ENCODE measurements around the gene KRTAP2-3.
"Not testable (repeated sequence)": the region's sequence is repeated elsewhere in the genome, so short reads cannot be mapped to it uniquely, and the experiment has no call there.

The KRTAP2-3 gene, protein sequence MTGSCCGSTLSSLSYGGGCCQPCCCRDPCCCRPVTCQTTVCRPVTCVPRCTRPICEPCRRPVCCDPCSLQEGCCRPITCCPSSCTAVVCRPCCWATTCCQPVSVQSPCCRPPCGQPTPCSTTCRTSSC

DNA sequence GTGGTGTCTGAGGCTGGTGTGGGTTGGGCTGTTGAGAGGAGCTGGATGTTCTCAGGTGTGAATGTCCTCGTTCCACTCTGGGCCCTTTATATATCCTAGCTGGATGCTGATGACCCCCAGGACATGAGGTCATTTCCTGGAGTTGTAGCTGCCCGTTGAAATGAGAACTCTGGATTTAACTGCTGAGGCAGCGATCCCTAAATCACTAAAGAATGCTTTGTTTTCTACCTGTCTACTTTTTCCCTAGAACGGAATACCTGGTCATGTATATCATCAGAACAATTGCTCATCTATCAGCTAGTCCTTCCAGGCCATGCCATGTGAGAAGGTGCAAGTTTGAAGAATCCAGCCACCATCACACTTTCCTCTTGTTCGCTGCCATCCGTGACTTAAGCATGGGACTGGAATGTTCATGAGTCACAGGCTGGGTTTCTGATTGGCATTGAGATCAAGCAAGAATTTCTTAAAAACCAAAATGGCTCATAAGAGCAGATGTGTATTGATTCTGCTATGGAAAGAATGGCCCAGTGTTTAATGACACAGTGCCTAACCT, at the start of gene KRTAP2-3:
TSS of gene KRTAP2-3 (minus strand) at position 63 of the 553 bp plus-strand sequence. CDS start 64 bp downstream, outside the sequence.
- H3K27ac ChIP-seq (ENCODE audit: low read length) = no peak within 1 kb of the TSS
- peaks cover 0 to 4% of the 10 kb centered on the region in 2 donors for H3K36me3 ChIP-seq (ENCODE audit: control insufficient read depth in 1 of 2, insufficient read depth in 2 of 2, low read length in 2 of 2)
- peaks cover 0 to 5% of the 10 kb centered on the region in 2 donors for H3K9me3 ChIP-seq (ENCODE audit: control insufficient read depth in 1 of 2, low read length in 2 of 2)
- no peaks in the 10 kb centered on the region for H3K27me3 ChIP-seq (ENCODE audit: low read depth, low read length)
- H3K4me3 ChIP-seq (ENCODE audit: low read depth in 1 of 2, low read length in 2 of 2) = no peak within 1 kb of the TSS
- no peaks in the 10 kb centered on the region for H3K4me1 ChIP-seq (ENCODE audit: control insufficient read depth in 1 of 2, insufficient read depth in 2 of 2, low read length in 2 of 2)

DNA sequence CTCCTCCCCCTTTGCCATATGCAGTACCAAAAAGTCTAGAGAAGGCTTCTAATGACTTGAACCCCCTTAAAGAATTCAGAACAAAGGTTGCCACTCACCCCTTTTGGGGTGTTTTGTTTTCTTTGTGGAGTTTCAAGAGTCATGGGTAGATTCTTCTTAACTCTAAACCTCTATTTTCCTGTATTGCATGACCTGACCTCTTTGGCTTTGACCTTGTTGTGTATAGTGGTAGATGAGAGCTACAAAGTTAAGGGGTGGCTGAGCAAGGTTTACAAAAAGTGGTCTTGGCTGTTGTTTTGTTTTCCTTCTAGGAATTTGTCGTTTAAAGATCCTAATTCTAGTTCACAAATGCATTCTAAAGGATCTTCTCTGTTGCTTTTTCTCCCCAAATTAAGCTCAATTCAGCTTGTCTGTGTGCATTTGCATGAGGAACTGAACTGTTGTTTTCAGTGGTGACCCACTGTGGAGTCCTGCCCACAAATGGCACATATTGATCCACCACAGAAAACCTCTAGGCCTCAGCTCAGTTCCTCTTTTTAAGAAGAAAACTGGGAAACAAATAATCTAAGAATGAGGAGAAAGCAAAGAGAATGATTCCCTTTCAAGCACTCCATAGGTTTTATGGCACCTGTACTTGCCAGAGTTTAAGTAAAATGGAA, 48.9 kb upstream of the KRTAP2-3 start:
- not testable (repeated sequence) for H3K27ac ChIP-seq (ENCODE audit: low read length); H3K4me3 ChIP-seq (ENCODE audit: low read depth in 1 of 2, low read length in 2 of 2); H3K4me1 ChIP-seq (ENCODE audit: control insufficient read depth in 1 of 2, insufficient read depth in 2 of 2, low read length in 2 of 2); H3K27me3 ChIP-seq (ENCODE audit: low read depth, low read length); H3K36me3 ChIP-seq (ENCODE audit: control insufficient read depth in 1 of 2, insufficient read depth in 2 of 2, low read length in 2 of 2); H3K9me3 ChIP-seq (ENCODE audit: control insufficient read depth in 1 of 2, low read length in 2 of 2)

DNA sequence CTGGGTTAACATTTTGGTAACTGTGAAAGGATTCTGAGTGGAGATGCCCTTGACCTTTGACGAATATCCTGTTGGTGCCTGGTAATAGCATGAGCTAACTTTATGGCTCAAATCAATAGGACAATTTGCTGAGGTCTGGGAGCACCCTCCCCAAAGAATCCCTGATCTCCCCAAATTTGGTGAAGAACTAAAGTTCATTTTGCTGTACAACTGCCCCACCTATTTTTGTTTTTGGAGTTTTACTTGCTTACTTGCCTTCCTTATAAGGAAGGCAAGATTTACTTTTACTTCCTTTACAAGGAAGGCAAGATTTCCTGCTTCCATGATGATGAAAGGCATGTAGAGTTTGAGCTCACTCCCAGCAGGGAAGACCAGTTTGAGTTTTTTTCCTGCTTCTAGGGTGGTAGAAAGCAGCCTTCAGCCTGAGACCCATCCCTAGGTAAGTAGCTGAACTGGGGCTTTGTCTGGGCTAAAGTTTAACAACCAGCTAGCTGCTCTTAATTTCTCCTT, 48.1 kb upstream of the KRTAP2-3 start:
- Histone ChIP-seq H3K27me3 (ENCODE audit: low read depth, low read length) (no peaks in the 10 kb centered on the region), H3K27ac (ENCODE audit: low read length) (no peak overlapping the region), H3K9me3 (ENCODE audit: control insufficient read depth in 1 of 2, low read length in 2 of 2) (no peaks in the 10 kb centered on the region), H3K4me1 (ENCODE audit: control insufficient read depth in 1 of 2, insufficient read depth in 2 of 2, low read length in 2 of 2) (no peaks in the 10 kb centered on the region), H3K4me3 (ENCODE audit: low read depth in 1 of 2, low read length in 2 of 2) (no peak overlapping the region), H3K36me3 (ENCODE audit: control insufficient read depth in 1 of 2, insufficient read depth in 2 of 2, low read length in 2 of 2) (no peaks in the 10 kb centered on the region)

DNA sequence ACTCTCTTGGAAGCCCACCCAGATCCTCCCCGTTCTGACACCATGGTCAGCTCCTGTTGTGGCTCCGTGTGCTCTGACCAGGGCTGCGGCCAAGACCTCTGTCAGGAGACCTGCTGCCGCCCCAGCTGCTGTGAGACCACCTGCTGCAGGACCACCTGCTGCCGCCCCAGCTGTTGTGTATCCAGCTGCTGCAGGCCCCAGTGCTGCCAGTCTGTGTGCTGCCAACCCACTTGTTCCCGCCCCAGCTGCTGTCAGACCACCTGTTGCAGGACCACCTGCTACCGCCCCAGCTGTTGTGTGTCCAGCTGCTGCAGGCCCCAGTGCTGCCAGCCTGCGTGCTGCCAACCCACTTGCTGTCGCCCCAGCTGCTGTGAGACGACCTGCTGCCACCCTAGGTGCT, 45.4 kb upstream of the KRTAP2-3 start, which contains the start of gene KRTAP4-9:
TSS of gene KRTAP4-9 (plus strand) at position 43 of the 400 bp plus-strand sequence. CDS start at position 43, 0 bp downstream.
- H3K27ac ChIP-seq (ENCODE audit: low read length); H3K4me1 ChIP-seq (ENCODE audit: control insufficient read depth in 1 of 2, insufficient read depth in 2 of 2, low read length in 2 of 2); H3K36me3 ChIP-seq (ENCODE audit: control insufficient read depth in 1 of 2, insufficient read depth in 2 of 2, low read length in 2 of 2); H3K9me3 ChIP-seq (ENCODE audit: control insufficient read depth in 1 of 2, low read length in 2 of 2); H3K4me3 ChIP-seq (ENCODE audit: low read depth in 1 of 2, low read length in 2 of 2); H3K27me3 ChIP-seq (ENCODE audit: low read depth, low read length): not testable (repeated sequence)

DNA sequence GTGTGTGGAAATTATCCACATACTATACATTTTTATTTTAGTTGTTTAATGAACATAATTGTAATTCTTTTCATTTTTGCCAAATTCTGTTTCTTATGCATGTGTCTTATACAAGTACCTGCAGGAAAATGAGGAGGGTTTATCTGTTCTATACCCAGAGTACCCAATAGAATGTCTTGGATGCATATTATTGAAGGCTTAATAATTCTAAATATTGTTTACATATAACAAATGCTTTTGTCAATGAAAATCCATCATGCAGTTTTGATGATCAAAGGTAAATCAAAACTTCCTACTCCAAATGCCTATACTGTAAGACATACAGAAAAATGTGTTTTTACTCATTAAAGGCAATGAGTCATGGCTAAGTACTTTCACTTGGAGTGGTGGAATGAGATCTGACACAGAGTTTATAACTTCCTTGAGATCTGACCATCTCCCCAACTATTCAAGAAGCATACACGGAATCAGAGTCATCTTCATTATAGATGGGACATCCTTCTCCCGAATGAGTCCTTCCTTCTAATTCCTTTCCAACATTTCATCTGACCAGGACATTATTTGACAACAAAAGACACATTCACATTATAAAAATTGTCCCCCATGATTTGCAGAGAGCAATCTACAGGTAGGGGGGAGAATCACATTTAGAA, 44.6 kb upstream of the KRTAP2-3 start:
- H3K9me3 ChIP-seq (ENCODE audit: control insufficient read depth in 1 of 2, low read length in 2 of 2); H3K4me3 ChIP-seq (ENCODE audit: low read depth in 1 of 2, low read length in 2 of 2); H3K4me1 ChIP-seq (ENCODE audit: control insufficient read depth in 1 of 2, insufficient read depth in 2 of 2, low read length in 2 of 2): not testable (repeated sequence)

DNA sequence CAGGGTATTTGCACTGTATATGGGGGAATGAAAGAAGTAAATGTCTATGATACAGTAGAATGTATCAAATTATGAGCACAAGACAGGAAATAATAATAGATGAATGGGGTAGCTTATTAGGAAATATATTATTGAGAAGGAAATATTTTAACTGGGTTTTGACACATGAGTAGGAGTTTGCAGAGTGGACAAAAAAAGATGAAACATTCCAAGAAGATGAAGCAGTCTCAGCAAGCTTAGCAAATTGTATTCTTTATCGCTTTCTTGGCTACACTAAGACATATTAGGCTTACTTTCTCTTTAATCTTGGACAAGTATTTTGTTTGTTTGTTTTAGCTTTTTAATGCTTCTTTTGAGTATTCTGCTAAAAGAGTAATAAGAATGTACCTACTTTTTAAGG, 44.0 kb upstream of the KRTAP2-3 start:
- H3K9me3 ChIP-seq (ENCODE audit: control insufficient read depth in 1 of 2, low read length in 2 of 2) = no peaks in the 10 kb centered on the region
- H3K36me3 ChIP-seq (ENCODE audit: control insufficient read depth in 1 of 2, insufficient read depth in 2 of 2, low read length in 2 of 2) = no peaks in the 10 kb centered on the region
- H3K4me3 ChIP-seq (ENCODE audit: low read depth in 1 of 2, low read length in 2 of 2) = no peak overlapping the region
- H3K4me1 ChIP-seq (ENCODE audit: control insufficient read depth in 1 of 2, insufficient read depth in 2 of 2, low read length in 2 of 2) = no peaks in the 10 kb centered on the region
- H3K27me3 ChIP-seq (ENCODE audit: low read depth, low read length) = no peaks in the 10 kb centered on the region
- H3K27ac ChIP-seq (ENCODE audit: low read length) = no peak overlapping the region

More for the DNA sequence above, 44.6 kb upstream of the KRTAP2-3 start:
- not testable (repeated sequence) for H3K36me3 ChIP-seq (ENCODE audit: control insufficient read depth in 1 of 2, insufficient read depth in 2 of 2, low read length in 2 of 2); H3K27me3 ChIP-seq (ENCODE audit: low read depth, low read length); H3K27ac ChIP-seq (ENCODE audit: low read length)

DNA sequence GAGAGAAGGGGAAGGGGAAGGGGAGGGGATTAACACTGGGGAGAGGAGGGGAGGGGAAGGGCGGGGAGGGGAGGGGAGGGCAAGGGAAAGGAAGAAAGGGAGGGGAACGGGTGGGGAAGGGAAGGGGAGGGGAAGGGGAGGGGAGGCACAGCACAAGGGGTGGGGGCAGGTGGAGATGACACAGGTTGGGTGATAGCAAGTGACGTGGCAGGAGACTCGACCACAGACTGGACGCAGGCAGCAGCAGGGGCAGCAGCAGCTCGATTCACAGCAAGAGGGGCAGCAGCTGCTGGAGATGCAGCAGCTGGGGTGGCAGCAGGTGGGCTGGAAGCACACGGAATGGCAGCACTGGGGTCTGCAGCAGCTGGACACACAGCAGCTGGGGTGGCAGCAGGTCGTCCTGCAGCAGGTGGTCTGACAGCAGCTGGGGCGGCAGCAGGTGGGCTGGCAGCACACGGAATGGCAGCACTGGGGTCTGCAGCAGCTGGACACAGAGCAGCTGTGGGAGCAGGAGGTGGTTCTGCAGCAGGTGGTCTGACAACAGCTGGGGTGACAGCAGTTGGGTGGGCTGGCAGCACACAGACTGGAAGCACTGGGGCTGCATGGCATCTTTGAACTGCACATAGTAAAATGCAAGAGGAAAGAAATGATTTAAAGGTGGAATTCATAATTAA, 41.8 kb upstream of the KRTAP2-3 start, which contains the start of gene KRTAP4-16:
TSS of gene KRTAP4-16 (minus strand) at position 624 of the 674 bp plus-strand sequence. CDS start at position 624, 0 bp downstream.
- no peak within 1 kb of the TSS for H3K27ac ChIP-seq (ENCODE audit: low read length)
- H3K36me3 ChIP-seq (ENCODE audit: control insufficient read depth in 1 of 2, insufficient read depth in 2 of 2, low read length in 2 of 2) = no peaks in the 10 kb centered on the region
- H3K27me3 ChIP-seq (ENCODE audit: low read depth, low read length) = no peaks in the 10 kb centered on the region
- H3K4me1 ChIP-seq (ENCODE audit: control insufficient read depth in 1 of 2, insufficient read depth in 2 of 2, low read length in 2 of 2) = no peaks in the 10 kb centered on the region
- H3K9me3 ChIP-seq (ENCODE audit: control insufficient read depth in 1 of 2, low read length in 2 of 2) = no peaks in the 10 kb centered on the region
- H3K4me3 ChIP-seq (ENCODE audit: low read depth in 1 of 2, low read length in 2 of 2) = no peak within 1 kb of the TSS

DNA sequence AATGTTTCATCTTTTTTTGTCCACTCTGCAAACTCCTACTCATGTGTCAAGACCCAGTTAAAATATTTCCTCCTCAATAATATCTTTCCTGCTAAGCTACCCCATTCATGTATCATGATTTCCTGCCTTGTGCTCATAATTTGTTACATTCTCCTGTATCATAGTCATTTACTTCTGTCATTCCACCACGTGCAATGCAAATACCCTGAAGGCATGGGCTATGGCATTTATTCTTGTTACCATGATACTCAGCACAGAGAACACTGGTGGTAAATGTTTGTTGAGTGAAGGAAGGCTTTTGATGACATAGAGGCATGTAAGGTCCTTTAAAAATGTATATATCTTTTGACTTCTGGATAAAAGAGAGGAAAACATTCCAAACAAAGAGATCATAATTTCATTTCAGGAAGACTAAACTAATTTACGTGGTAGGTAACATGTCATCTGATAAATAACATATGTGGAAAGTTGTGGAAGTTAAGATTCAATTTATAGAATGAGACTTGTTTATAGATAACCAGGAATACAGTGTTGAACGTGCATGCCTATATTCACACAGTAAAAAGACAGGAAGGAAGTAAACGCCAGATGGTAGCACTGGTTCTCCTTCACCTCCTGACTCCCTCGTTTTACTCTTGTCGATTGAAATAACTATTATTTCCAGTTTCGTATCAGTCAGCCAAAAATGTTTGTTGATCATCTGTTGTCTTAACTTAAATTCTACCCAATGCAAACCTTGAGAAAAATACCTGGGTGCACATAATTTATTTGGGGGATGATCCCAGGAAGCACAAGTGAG, 40.0 kb upstream of the KRTAP2-3 start:
- not testable (repeated sequence) for H3K4me3 ChIP-seq (ENCODE audit: low read depth in 1 of 2, low read length in 2 of 2); H3K27me3 ChIP-seq (ENCODE audit: low read depth, low read length)

DNA sequence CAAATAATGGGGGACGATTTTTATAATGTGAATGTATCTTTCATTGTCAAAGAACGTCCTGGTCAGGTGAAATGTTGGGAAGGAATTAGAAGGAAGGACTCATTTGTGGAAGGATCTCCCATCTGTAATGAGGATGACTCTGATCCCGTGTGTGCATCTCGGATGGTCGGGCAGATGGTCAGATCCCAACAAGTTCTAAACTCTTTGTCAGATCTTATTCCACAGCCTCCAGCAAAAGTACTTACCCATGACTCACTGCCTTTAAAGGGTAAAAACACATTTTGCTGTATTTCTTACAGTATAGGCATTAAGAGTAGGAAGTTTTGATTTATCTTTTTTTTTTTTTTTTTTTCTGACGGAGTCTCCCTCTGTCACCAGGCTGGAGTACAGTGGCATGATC, 38.6 kb upstream of the KRTAP2-3 start:
- Histone ChIP-seq H3K27me3 (ENCODE audit: low read depth, low read length) (no peaks in the 10 kb centered on the region), H3K4me3 (ENCODE audit: low read depth in 1 of 2, low read length in 2 of 2) (no peak overlapping the region), H3K4me1 (ENCODE audit: control insufficient read depth in 1 of 2, insufficient read depth in 2 of 2, low read length in 2 of 2) (no peaks in the 10 kb centered on the region), H3K36me3 (ENCODE audit: control insufficient read depth in 1 of 2, insufficient read depth in 2 of 2, low read length in 2 of 2) (no peaks in the 10 kb centered on the region), H3K27ac (ENCODE audit: low read length) (no peak overlapping the region), H3K9me3 (ENCODE audit: control insufficient read depth in 1 of 2, low read length in 2 of 2) (no peaks in the 10 kb centered on the region)

More for the DNA sequence above, 40.0 kb upstream of the KRTAP2-3 start:
- not testable (repeated sequence) for H3K4me1 ChIP-seq (ENCODE audit: control insufficient read depth in 1 of 2, insufficient read depth in 2 of 2, low read length in 2 of 2); H3K27ac ChIP-seq (ENCODE audit: low read length); H3K9me3 ChIP-seq (ENCODE audit: control insufficient read depth in 1 of 2, low read length in 2 of 2); H3K36me3 ChIP-seq (ENCODE audit: control insufficient read depth in 1 of 2, insufficient read depth in 2 of 2, low read length in 2 of 2)

DNA sequence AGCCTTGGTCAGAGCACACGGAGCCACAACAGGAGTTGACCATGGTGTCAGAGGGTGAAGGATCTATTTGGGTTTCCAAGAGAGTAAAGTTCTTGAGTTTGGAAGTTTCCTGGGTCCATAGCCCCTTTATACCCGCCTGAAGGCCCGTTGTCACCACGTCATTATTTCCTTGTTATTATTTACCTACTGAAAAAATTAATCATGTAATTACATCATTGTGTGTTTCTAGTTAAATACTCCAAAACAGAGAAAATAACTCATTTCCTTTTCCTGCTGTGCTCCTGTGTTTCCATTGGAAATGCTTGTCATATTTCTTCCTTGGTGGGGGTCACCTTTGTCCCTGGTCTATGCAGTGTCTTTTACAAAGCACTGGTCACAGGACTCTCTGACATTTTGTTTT, 38.1 kb upstream of the KRTAP2-3 start, which contains the start of gene KRTAP4-8:
TSS of gene KRTAP4-8 (minus strand) at position 101 of the 400 bp plus-strand sequence. CDS start at position 43, 58 bp downstream.
- Histone ChIP-seq H3K4me1 (ENCODE audit: control insufficient read depth in 1 of 2, insufficient read depth in 2 of 2, low read length in 2 of 2) (no peaks in the 10 kb centered on the region), H3K4me3 (ENCODE audit: low read depth in 1 of 2, low read length in 2 of 2) (no peak within 1 kb of the TSS), H3K27ac (ENCODE audit: low read length) (no peak within 1 kb of the TSS), H3K27me3 (ENCODE audit: low read depth, low read length) (no peaks in the 10 kb centered on the region), H3K9me3 (ENCODE audit: control insufficient read depth in 1 of 2, low read length in 2 of 2) (no peaks in the 10 kb centered on the region), H3K36me3 (ENCODE audit: control insufficient read depth in 1 of 2, insufficient read depth in 2 of 2, low read length in 2 of 2) (no peaks in the 10 kb centered on the region)

Measured in muscle layer of duodenum (tissue), 2 donors.